Hair follicular keratinocyte (primary cell): Measurements from ENCODE around the gene RPS3A. TPM values are rescaled to one million over a fixed set of nuclear protein-coding genes. Genes with fewer than 3 reads are reported as not detected.

Source experiments
- total RNA-seq: library from RNA; depleted of rRNA; stranded (reverse); fragments of >200 nt; gene quantifications from 2 replicates; pipeline ENCODE4 v1.2.3, GENCODE V29; 2015

The RPS3A gene
- 3,652 and 4,285 TPM in 2 replicates for total RNA-seq

GRCh38 chr4:151099229-151099975 lies at the start of gene RPS3A:
RPS3A (plus strand) TSS chr4:151099628; CDS start chr4:151099653, 25 bp downstream.

Other genes with a start within 250 kb of the RPS3A start
- gene LRBA, start 84.3 kb upstream of the RPS3A start, total RNA-seq, result 42.7 and 51.5 TPM in 2 replicates
- not detected in 2 replicates for gene PRSS48, start 177.5 kb downstream of the RPS3A start, total RNA-seq
- gene SH3D19, start 226.0 kb downstream of the RPS3A start, total RNA-seq, result 25.2 and 26.5 TPM in 2 replicates